A549 (cell line): ENCODE results near the gene HHLA2. TPM values are rescaled to one million over a fixed set of nuclear protein-coding genes. Genes with fewer than 3 reads are reported as not detected.

Experiments used
- ATAC-seq, 2 experiments: fragments of 200-7000 bp in 1 of 2; fragments of >200 bp in 1 of 2; cut with Nextera tagmentation in 1 of 2; cut with Tn5 transposase in 1 of 2; 3 replicates each; pipeline versions ENCODE4 v1.8.0 to v1.9.1; 2018 to 2020; ENCODE audit warnings: mild to moderate bottlenecking in 1 of 2, moderate library complexity in 1 of 2
- CTCF ChIA-PET: fragments of 300-600 bp; sonication (Branson Sonifier 250); formaldehyde crosslinking; extraction: SDS; loops from one replicate; lab custom pipeline; 2021; ENCODE audit warnings: antibody characterized with exemption, inconsistent platforms; lab: Yijun Ruan, JAX
- POLR2A ChIA-PET: fragments of 350-600 bp; formaldehyde crosslinking; extraction: SDS; loops from one replicate; lab custom pipeline; 2021; ENCODE audit warnings: antibody characterized with exemption, inconsistent platforms; lab: Yijun Ruan, JAX
- DNase-seq, 2 experiments: peaks; one replicate each; pipeline versions ENCODE4 v3.0.0 to v3.0.0-alpha.2; 2011 to 2016; ENCODE audit warnings: low read depth in 1 of 2, low spot score in 1 of 2
- FAIRE-seq: peaks from 2 replicates; lab custom pipeline; 2011; peaks lifted over from hg19 to GRCh38; lab: Jason Lieb, UNC
- H3K27ac ChIP-seq, 2 experiments: fragments of >200 bp; sonication (Bioruptor Twin); formaldehyde crosslinking; 3 replicates each; pipeline ENCODE4 v1.5.1; 2016 to 2017
- H3K4me1 ChIP-seq: fragments of >200 bp; sonication (Bioruptor Twin); formaldehyde crosslinking; 3 replicates; pipeline ENCODE4 v1.6.1; 2016
- H3K4me2 ChIP-seq: fragments of >200 bp; sonication (Bioruptor Twin); formaldehyde crosslinking; 3 replicates; pipeline ENCODE4 v1.6.1; 2016
- H3K4me3 ChIP-seq: fragments of >200 bp; sonication (Bioruptor Twin); formaldehyde crosslinking; 3 replicates; pipeline ENCODE4 v1.5.1; 2016
- H3K9me3 ChIP-seq: fragments of >200 bp; sonication (Bioruptor Twin); formaldehyde crosslinking; 3 replicates; pipeline ENCODE4 v1.6.1; 2016
- EHMT2 ChIP-seq: fragments of 200-600 bp; sonication (generic); IDR thresholded peaks from 2 replicates; pipeline ENCODE4 v1.6.1; 2016; ENCODE audit warnings: antibody characterized with exemption, low read depth, mild to moderate bottlenecking, moderate library complexity
- EP300 ChIP-seq, 2 experiments: fragments of >200 bp; sonication (Bioruptor Twin); formaldehyde crosslinking; IDR thresholded peaks; 2 replicates in 1 of 2; 3 replicates in 1 of 2; pipeline ENCODE4 v1.6.1; 2016 to 2017
- ESRRA ChIP-seq: fragments of 150-350 bp; IDR thresholded peaks from 2 replicates; pipeline ENCODE4 v1.6.1; 2014; ENCODE audit warnings: mild to moderate bottlenecking, low read length, borderline replicate concordance
- FOXS1 ChIP-seq: fragments of 250-450 bp; sonication (Bioruptor Pico); IDR thresholded peaks from 2 replicates; pipeline ENCODE4 v1.5.0; 2020; ENCODE audit warnings: mild to moderate bottlenecking, moderate library complexity
- GATA3 ChIP-seq: IDR thresholded peaks from 2 replicates; pipeline ENCODE4 v1.6.1; 2012; ENCODE audit warnings: borderline replicate concordance
- HEYL ChIP-seq: fragments of 250-450 bp; sonication (Bioruptor Pico); IDR thresholded peaks from 2 replicates; pipeline ENCODE4 v1.8.0; 2021; ENCODE audit warnings: mild to moderate bottlenecking, moderate library complexity
- NPAS2 ChIP-seq: fragments of 250-450 bp; sonication (Bioruptor Pico); IDR thresholded peaks from 2 replicates; pipeline ENCODE4 v1.8.0; 2022; ENCODE audit warnings: mild to moderate bottlenecking, moderate library complexity, borderline replicate concordance
- POLR2AphosphoS2 ChIP-seq: conservative IDR thresholded peaks from 2 replicates; pipeline ENCODE4 v1.6.1; 2012; ENCODE audit warnings: low read length, improper control_type of control experiment, inconsistent platforms
- RARB ChIP-seq: fragments of 250-450 bp; sonication (Bioruptor Pico); IDR thresholded peaks from 2 replicates; pipeline ENCODE4 v1.8.0; 2021; ENCODE audit warnings: mild to moderate bottlenecking, moderate library complexity
- RCOR1 ChIP-seq: fragments of 150-350 bp; IDR thresholded peaks from 2 replicates; pipeline ENCODE4 v1.6.1; 2014; ENCODE audit warnings: antibody characterized with exemption, low read length, low read depth
- SREBF2 ChIP-seq: fragments of 450-650 bp; IDR thresholded peaks from 2 replicates; pipeline ENCODE4 v1.6.1; 2014; ENCODE audit warnings: mild to moderate bottlenecking, moderate library complexity
- TFCP2L1 ChIP-seq: fragments of 250-450 bp; sonication (Bioruptor Pico); IDR thresholded peaks from 2 replicates; pipeline ENCODE4 v1.5.0; 2021; ENCODE audit warnings: mild to moderate bottlenecking
- WGBS: methylation state at CpG from one replicate; pipeline ENCODE4 v1.1.6; 2017; ENCODE audit errors: missing lambda C conversion rate; 5-methylcytosine and 5-hydroxymethylcytosine counted together
- polyA plus RNA-seq, 4 experiments: library from polyadenylated mRNA; depleted of rRNA in 3 of 4; stranded (reverse); fragments of >200 nt; fragmentation: RNase III in 1 of 4; extraction: RNeasy Plus Mini Kit Qiagen cat#74134 plus additional on column Dnase treatment in 1 of 4; gene quantifications; 2 replicates in 3 of 4; 3 replicates in 1 of 4; pipeline ENCODE4 v1.2.3, GENCODE V29; 2011 to 2017
- TF ChIP-seq, protein P1 (sequence below): fragments of 250-450 bp; sonication (Bioruptor Pico); IDR thresholded peaks from 2 replicates; pipeline ENCODE4 v1.5.0; 2021; ENCODE audit warnings: mild to moderate bottlenecking, moderate library complexity, borderline replicate concordance
- TF ChIP-seq, protein P2 (sequence below): fragments of 450-650 bp; IDR thresholded peaks from 2 replicates; pipeline ENCODE4 v1.6.1; 2014; ENCODE audit warnings: antibody characterized with exemption
- TF ChIP-seq, protein P3 (sequence below): IDR thresholded peaks from 2 replicates; pipeline ENCODE4 v1.6.1; 2012; ENCODE audit warnings: low read depth, borderline replicate concordance
- TF ChIP-seq, protein P4 (sequence below): IDR thresholded peaks from 2 replicates; pipeline ENCODE4 v1.6.1; 2012

Gene HHLA2
- polyA plus RNA-seq, 2 of the 4 experiments (the other 2 are of a cell fraction) = 0.08 to 0.48 TPM

DNA sequence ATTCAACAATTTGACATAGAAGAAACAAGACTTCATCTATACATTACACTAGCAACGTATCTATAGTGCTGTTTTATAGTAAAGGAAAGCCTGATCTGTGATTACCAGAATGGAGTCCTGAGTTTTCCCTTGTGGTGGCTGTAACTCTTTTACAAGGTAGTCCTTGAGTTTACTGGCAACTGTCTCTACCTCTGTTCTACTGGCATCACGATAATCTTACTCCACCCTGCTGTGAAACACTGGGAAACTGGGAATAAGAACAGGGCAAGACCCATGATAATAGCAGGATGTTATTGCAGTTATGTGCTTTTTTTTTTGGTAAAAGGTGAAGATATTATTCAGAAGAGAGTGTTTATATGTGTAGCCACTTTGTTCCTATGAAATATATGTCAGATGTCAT is 12.4 kb upstream of the HHLA2 start:
- POLR2A ChIA-PET = no interaction called here
- H3K27ac ChIP-seq = no peak overlapping the region
- DNase-seq (no peak), FAIRE-seq (no peak), ATAC-seq (no peak)
- peaks cover 8% of the 10 kb centered on the region; the same call in 2 of the 3 replicates for H3K9me3 ChIP-seq
- no peak overlapping the region for H3K4me3 ChIP-seq
- H3K4me1 ChIP-seq = no peaks in the 10 kb centered on the region
- no peak overlapping the region for H3K4me2 ChIP-seq
- TF ChIP-seq TFCP2L1 (no peak), EP300 (IDR thresholded peaks at IDR 0.05) (no peak), ESRRA (no peak)
- TF ChIP-seq, protein P1, sequence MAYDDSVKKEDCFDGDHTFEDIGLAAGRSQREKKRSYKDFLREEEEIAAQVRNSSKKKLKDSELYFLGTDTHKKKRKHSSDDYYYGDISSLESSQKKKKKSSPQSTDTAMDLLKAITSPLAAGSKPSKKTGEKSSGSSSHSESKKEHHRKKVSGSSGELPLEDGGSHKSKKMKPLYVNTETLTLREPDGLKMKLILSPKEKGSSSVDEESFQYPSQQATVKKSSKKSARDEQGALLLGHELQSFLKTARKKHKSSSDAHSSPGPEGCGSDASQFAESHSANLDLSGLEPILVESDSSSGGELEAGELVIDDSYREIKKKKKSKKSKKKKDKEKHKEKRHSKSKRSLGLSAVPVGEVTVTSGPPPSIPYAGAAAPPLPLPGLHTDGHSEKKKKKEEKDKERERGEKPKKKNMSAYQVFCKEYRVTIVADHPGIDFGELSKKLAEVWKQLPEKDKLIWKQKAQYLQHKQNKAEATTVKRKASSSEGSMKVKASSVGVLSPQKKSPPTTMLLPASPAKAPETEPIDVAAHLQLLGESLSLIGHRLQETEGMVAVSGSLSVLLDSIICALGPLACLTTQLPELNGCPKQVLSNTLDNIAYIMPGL = no peak
- TF ChIP-seq, protein P2, sequence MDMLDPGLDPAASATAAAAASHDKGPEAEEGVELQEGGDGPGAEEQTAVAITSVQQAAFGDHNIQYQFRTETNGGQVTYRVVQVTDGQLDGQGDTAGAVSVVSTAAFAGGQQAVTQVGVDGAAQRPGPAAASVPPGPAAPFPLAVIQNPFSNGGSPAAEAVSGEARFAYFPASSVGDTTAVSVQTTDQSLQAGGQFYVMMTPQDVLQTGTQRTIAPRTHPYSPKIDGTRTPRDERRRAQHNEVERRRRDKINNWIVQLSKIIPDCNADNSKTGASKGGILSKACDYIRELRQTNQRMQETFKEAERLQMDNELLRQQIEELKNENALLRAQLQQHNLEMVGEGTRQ = no peak
- CTCF ChIA-PET = no interaction called here
- 9% methylated on average over 2 of the region's 2 CpGs for WGBS

DNA sequence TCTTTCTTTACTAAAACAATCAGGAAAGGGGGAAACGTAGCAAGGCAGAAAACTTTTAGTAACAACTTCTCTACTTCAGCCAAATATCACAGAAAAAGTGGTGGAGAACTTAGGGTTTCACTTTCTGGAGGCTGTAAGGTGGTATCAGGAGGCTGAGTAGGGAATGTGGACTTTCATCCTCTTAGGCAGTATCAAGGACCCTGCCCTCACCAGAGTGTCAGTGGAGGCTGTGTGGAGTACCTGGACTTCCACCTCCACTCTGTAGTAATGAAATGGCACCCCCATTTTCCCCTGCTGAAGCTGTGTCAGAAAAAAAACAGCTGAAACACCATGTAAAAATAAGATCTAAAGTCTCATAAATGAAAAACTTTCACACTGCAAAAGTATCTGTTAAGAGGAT is 11.2 kb upstream of the HHLA2 start:
- ATAC-seq = no peak
- TF ChIP-seq EP300 (IDR thresholded peaks at IDR 0.05) (no peak), EHMT2 (no peak)
- FAIRE-seq = no peak
- CTCF ChIA-PET = no interaction called here
- H3K4me3 ChIP-seq = no peak overlapping the region
- POLR2A ChIA-PET = no interaction called here
- H3K27ac ChIP-seq = no peak overlapping the region
- no peak for DNase-seq
- H3K4me2 ChIP-seq = no peak overlapping the region
- H3K4me1 ChIP-seq = no peaks in the 10 kb centered on the region
- no peaks in the 10 kb centered on the region for H3K9me3 ChIP-seq
- WGBS = 0% methylated on average over 1 of the region's 1 CpG

DNA sequence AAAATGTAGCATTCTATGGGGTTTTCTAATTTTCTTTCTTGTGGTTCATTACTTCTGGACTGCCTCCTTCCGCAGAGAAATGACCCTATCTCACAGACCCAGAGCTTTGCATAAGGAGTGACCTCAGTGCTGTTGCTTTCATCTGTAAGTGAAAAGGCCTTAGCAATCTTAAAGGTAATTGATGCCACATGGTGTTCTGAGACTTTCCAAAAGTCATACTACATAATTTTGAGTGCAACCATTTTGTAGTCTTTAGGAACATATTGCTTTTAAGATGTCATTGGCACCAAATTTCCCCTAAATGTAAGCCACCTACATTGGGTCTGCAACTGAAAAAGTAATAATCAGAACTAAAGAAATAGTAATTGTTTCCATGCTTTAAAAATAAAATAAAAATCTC is 9.2 kb upstream of the HHLA2 start:
- Histone ChIP-seq H3K9me3 (0 out of 3 replicates have a peak, but pooled peaks cover 3% of the 10 kb centered on the region), H3K4me1 (no peaks in the 10 kb centered on the region), H3K27ac (no peak overlapping the region), H3K4me2 (no peak overlapping the region), H3K4me3 (no peak overlapping the region)
- FAIRE-seq (no peak), DNase-seq (no peak), ATAC-seq (no peak)
- POLR2A ChIA-PET = no interaction called here
- 33% methylated on average over 1 of the region's 1 CpG for WGBS
- TF ChIP-seq POLR2AphosphoS2 = no peak
- TF ChIP-seq FOXS1 = no peak
- TF ChIP-seq NPAS2 = no peak
- TF ChIP-seq RARB (CRISPR knock-in tag) = no peak
- no peak for TF ChIP-seq GATA3
- TF ChIP-seq, protein P2 = no peak
- TF ChIP-seq HEYL (CRISPR knock-in tag) = no peak
- TF ChIP-seq SREBF2 = no peak
- TF ChIP-seq, protein P3, sequence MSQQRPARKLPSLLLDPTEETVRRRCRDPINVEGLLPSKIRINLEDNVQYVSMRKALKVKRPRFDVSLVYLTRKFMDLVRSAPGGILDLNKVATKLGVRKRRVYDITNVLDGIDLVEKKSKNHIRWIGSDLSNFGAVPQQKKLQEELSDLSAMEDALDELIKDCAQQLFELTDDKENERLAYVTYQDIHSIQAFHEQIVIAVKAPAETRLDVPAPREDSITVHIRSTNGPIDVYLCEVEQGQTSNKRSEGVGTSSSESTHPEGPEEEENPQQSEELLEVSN = no peak
- no peak for TF ChIP-seq TFCP2L1
- no peak for TF ChIP-seq RCOR1
- TF ChIP-seq, protein P4, sequence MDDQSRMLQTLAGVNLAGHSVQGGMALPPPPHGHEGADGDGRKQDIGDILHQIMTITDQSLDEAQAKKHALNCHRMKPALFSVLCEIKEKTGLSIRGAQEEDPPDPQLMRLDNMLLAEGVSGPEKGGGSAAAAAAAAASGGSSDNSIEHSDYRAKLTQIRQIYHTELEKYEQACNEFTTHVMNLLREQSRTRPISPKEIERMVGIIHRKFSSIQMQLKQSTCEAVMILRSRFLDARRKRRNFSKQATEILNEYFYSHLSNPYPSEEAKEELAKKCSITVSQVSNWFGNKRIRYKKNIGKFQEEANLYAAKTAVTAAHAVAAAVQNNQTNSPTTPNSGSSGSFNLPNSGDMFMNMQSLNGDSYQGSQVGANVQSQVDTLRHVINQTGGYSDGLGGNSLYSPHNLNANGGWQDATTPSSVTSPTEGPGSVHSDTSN = no peak
- CTCF ChIA-PET = no interaction called here
